H9 (cell line): ENCODE results near the gene PCNX2. TPM values are rescaled to one million over a fixed set of nuclear protein-coding genes. Genes with fewer than 3 reads are reported as not detected.

ENCODE experiments used
- DNase-seq: peaks from one replicate; pipeline ENCODE4 v3.0.0-alpha.2; 2017
- H2AFZ ChIP-seq: one replicate; pipeline ENCODE4 v1.6.1; 2013; ENCODE audit warnings: mild to moderate bottlenecking, low read length, control low read depth, moderate library complexity
- H2AK5ac ChIP-seq: 2 replicates; pipeline ENCODE4 v1.6.1; 2013; ENCODE audit warnings: low read length, control low read depth, mixed read lengths; ENCODE audit not compliant: insufficient read length
- H2BK120ac ChIP-seq: one replicate; pipeline ENCODE4 v1.6.1; 2013; ENCODE audit warnings: low read depth, mild to moderate bottlenecking, low read length, control low read depth, inconsistent platforms; ENCODE audit not compliant: poor library complexity, severe bottlenecking
- H2BK12ac ChIP-seq: 2 replicates; pipeline ENCODE4 v1.6.1; 2013; ENCODE audit warnings: low read length, control low read depth, mixed read lengths, low read depth; ENCODE audit not compliant: insufficient read length
- H2BK15ac ChIP-seq: 2 replicates; pipeline ENCODE4 v1.6.1; 2013; ENCODE audit warnings: low read depth, low read length, control low read depth
- H2BK20ac ChIP-seq: one replicate; pipeline ENCODE4 v1.6.1; 2013; ENCODE audit warnings: low read depth, mild to moderate bottlenecking, low read length, control low read depth, inconsistent platforms; ENCODE audit not compliant: poor library complexity, severe bottlenecking
- H2BK5ac ChIP-seq: 2 replicates; pipeline ENCODE4 v1.6.1; 2013; ENCODE audit warnings: low read length, control low read depth, mixed read lengths; ENCODE audit not compliant: insufficient read length
- H3K14ac ChIP-seq: 2 replicates; pipeline ENCODE4 v1.6.1; 2013; ENCODE audit warnings: low read length, control low read depth; ENCODE audit not compliant: insufficient read depth
- H3K18ac ChIP-seq: 2 replicates; pipeline ENCODE4 v1.6.1; 2013; ENCODE audit warnings: low read depth, mild to moderate bottlenecking, mixed read lengths, low read length, control low read depth; ENCODE audit not compliant: insufficient read length
- H3K23ac ChIP-seq: 2 replicates; pipeline ENCODE4 v1.6.1; 2013; ENCODE audit warnings: low read length, control low read depth, mixed read lengths, low read depth; ENCODE audit not compliant: insufficient read length
- H3K23me2 ChIP-seq: 2 replicates; pipeline ENCODE4 v1.6.1; 2013; ENCODE audit warnings: low read depth, mild to moderate bottlenecking, mixed read lengths, low read length, control low read depth; ENCODE audit not compliant: insufficient read length, poor library complexity, severe bottlenecking
- H3K27ac ChIP-seq: 2 replicates; pipeline ENCODE4 v1.5.1; 2013; ENCODE audit warnings: low read length, control low read depth, mixed read lengths, low read depth; ENCODE audit not compliant: insufficient read length
- H3K27me3 ChIP-seq: 2 replicates; pipeline ENCODE4 v1.6.1; 2013; ENCODE audit warnings: low read length, control low read depth, inconsistent platforms; ENCODE audit not compliant: insufficient read depth
- H3K4ac ChIP-seq: 2 replicates; pipeline ENCODE4 v1.6.1; 2013; ENCODE audit warnings: low read depth, mild to moderate bottlenecking, control low read depth, inconsistent platforms, low read length, moderate library complexity
- H3K4me1 ChIP-seq: 2 replicates; pipeline ENCODE4 v1.6.1; 2013; ENCODE audit warnings: low read length, control low read depth, inconsistent platforms; ENCODE audit not compliant: insufficient read depth
- H3K4me2 ChIP-seq: 2 replicates; pipeline ENCODE4 v1.6.1; 2013; ENCODE audit warnings: low read length, control low read depth, mixed read lengths; ENCODE audit not compliant: insufficient read length, insufficient read depth
- H3K56ac ChIP-seq: 2 replicates; pipeline ENCODE4 v1.6.1; 2013; ENCODE audit warnings: low read depth, mild to moderate bottlenecking, mixed read lengths, low read length, control low read depth; ENCODE audit not compliant: insufficient read length
- H3K79me1 ChIP-seq: 2 replicates; pipeline ENCODE4 v1.6.1; 2013; ENCODE audit warnings: low read depth, mild to moderate bottlenecking, moderate library complexity, low read length, control low read depth, inconsistent platforms; ENCODE audit not compliant: insufficient read depth, poor library complexity, severe bottlenecking
- H3K79me2 ChIP-seq: 2 replicates; pipeline ENCODE4 v1.6.1; 2013; ENCODE audit warnings: low read length, control low read depth, inconsistent platforms; ENCODE audit not compliant: insufficient read depth
- H3K9ac ChIP-seq: 2 replicates; pipeline ENCODE4 v1.6.1; 2013; ENCODE audit warnings: low read length, control low read depth, mixed read lengths; ENCODE audit not compliant: insufficient read length; ENCODE audit errors: extremely low read depth
- H3K9me3 ChIP-seq: one replicate; pipeline ENCODE4 v1.6.1; 2013; ENCODE audit warnings: low read depth, low read length, inconsistent platforms; ENCODE audit not compliant: control insufficient read depth
- H3T11ph ChIP-seq: one replicate; pipeline ENCODE4 v1.6.1; 2013; ENCODE audit warnings: mild to moderate bottlenecking, low read length, control low read depth, inconsistent platforms
- H4K20me1 ChIP-seq: one replicate; pipeline ENCODE4 v1.6.1; 2013; ENCODE audit not compliant: control insufficient read depth, insufficient read length, insufficient read depth
- H4K5ac ChIP-seq: 2 replicates; pipeline ENCODE4 v1.6.1; 2013; ENCODE audit warnings: low read depth, mild to moderate bottlenecking, mixed read lengths, low read length, control low read depth; ENCODE audit not compliant: insufficient read length
- H4K8ac ChIP-seq: replicated peaks from 2 replicates; pipeline ENCODE4 v1.6.1; 2013; ENCODE audit warnings: low read length, control low read depth, mixed read lengths, low read depth; ENCODE audit not compliant: insufficient read length
- H4K91ac ChIP-seq: 2 replicates; pipeline ENCODE4 v1.6.1; 2013; ENCODE audit warnings: low read depth, mild to moderate bottlenecking, moderate library complexity, mixed read lengths, low read length, control low read depth; ENCODE audit not compliant: insufficient read length
- H3K27ac Mint-ChIP-seq, 3 experiments: 2 replicates in 2 of 3; 3 replicates in 1 of 3; pipeline ENCODE4 v1.8.0; 2020 to 2021; ENCODE audit warnings: mixed read lengths in 3 of 3, mild to moderate bottlenecking in 1 of 3, moderate library complexity in 1 of 3
- H3K27me3 Mint-ChIP-seq: 2 replicates; pipeline ENCODE4 v1.8.0; 2021; ENCODE audit warnings: low read depth, mild to moderate bottlenecking, moderate library complexity, mixed read lengths
- H3K36me3 Mint-ChIP-seq, 3 experiments: 2 replicates in 2 of 3; 3 replicates in 1 of 3; pipeline ENCODE4 v1.8.0; 2020 to 2021; ENCODE audit warnings: low read depth in 3 of 3, mixed read lengths in 3 of 3; ENCODE audit not compliant: insufficient read depth in 1 of 3
- H3K4me1 Mint-ChIP-seq, 2 experiments: 2 replicates each; pipeline ENCODE4 v1.8.0; 2020; ENCODE audit warnings: mixed read lengths in 2 of 2
- H3K4me3 Mint-ChIP-seq, 2 experiments: 2 replicates in 1 of 2; 3 replicates in 1 of 2; pipeline ENCODE4 v1.8.0; 2020 to 2021; ENCODE audit warnings: mild to moderate bottlenecking in 2 of 2, mixed read lengths in 2 of 2, moderate library complexity in 1 of 2
- H3K9me3 Mint-ChIP-seq, 2 experiments: 2 replicates in 1 of 2; 3 replicates in 1 of 2; pipeline ENCODE4 v1.8.0; 2020; ENCODE audit warnings: mild to moderate bottlenecking in 2 of 2, mixed read lengths in 2 of 2, moderate library complexity in 1 of 2
- CTCF ChIP-seq: fragments of 200-600 bp; sonication (generic); conservative IDR thresholded peaks from 3 replicates; pipeline ENCODE4 v1.8.0; 2021; ENCODE audit warnings: antibody characterized with exemption, mild to moderate bottlenecking
- WGBS: extraction: QIAGEN DNeasy Blood & Tissue Kit; methylation state at CpG from one replicate; pipeline ENCODE4 v1.1.7; 2013; ENCODE audit warnings: missing lambda C conversion rate, low lambda C conversion rate, mixed read lengths; ENCODE audit not compliant: insufficient read length; ENCODE audit errors: extremely low coverage; 5-methylcytosine and 5-hydroxymethylcytosine counted together
- total RNA-seq: library from RNA; stranded (reverse); gene quantifications from 2 replicates; pipeline ENCODE4 v1.2.1, GENCODE V29; 2021

The PCNX2 gene
- total RNA-seq, 1 experiment from 2014 or later = 45.1 TPM

DNA sequence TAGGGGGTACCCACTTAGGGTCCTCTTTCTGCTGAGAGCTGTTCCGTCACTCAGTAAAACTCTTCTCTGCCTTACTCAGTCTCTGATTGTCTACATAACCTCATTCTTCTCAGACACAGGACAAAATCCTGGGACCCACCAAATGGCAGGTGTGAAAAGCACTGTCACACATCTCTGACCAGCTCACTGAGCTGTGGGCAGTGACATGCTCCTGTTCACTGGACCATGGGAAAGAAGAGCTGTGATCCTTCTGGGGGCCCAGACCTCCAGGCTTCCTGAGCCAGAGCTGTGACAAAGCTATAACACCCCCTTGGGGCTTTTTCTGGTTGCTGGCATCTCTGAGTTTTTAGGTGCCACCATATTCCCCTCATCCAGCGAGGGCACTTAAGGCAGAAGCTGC lies 229.4 kb downstream of the PCNX2 start:
- H3K27me3 Mint-ChIP-seq = no peaks in the 10 kb centered on the region
- no peak overlapping the region for H2BK20ac ChIP-seq
- H3K4me1 ChIP-seq = no peaks in the 10 kb centered on the region
- H3K4me3 Mint-ChIP-seq = no peak overlapping the region
- H4K20me1 ChIP-seq = no peaks in the 10 kb centered on the region
- no peak for TF ChIP-seq CTCF
- no peak overlapping the region for H2BK120ac ChIP-seq
- H3K79me2 ChIP-seq = no peaks in the 10 kb centered on the region
- no peaks in the 10 kb centered on the region for H3K9me3 ChIP-seq
- H3K4me1 Mint-ChIP-seq = peaks cover under 1 to 3% of the 10 kb centered on the region in 2 experiments; a peak in 1 of 4 replicates
- no peak overlapping the region for H2AK5ac ChIP-seq
- H2BK5ac ChIP-seq = no peak overlapping the region
- no peaks in the 10 kb centered on the region for H3K27me3 ChIP-seq
- no peak overlapping the region for H4K8ac ChIP-seq
- no peak overlapping the region for H3K23ac ChIP-seq
- WGBS = no CpG with 5 or more reads among the region's 2 CpGs
- H3K4me2 ChIP-seq = no peak overlapping the region
- no peak overlapping the region for H3K18ac ChIP-seq
- no peak overlapping the region for H3K4ac ChIP-seq
- H3K36me3 Mint-ChIP-seq = peaks cover 2 to 9% (median 7%) of the 10 kb centered on the region in 3 experiments; a peak in 5 of 7 replicates
- no peak overlapping the region for H4K5ac ChIP-seq
- no peaks in the 10 kb centered on the region for H3K23me2 ChIP-seq
- H3K14ac ChIP-seq = no peak overlapping the region
- H3K79me1 ChIP-seq = no peaks in the 10 kb centered on the region
- no peak overlapping the region for H4K91ac ChIP-seq
- no peaks in the 10 kb centered on the region for H3K9me3 Mint-ChIP-seq
- no peak for DNase-seq
- no peak overlapping the region for H3K27ac Mint-ChIP-seq
- no peak overlapping the region for H2AFZ ChIP-seq
- H2BK15ac ChIP-seq = no peak overlapping the region
- H3K27ac ChIP-seq = no peak overlapping the region
- H3T11ph ChIP-seq = no peak overlapping the region
- H3K56ac ChIP-seq = no peak overlapping the region
- H3K9ac ChIP-seq = no peak overlapping the region
- no peak overlapping the region for H2BK12ac ChIP-seq
